Astrocyte of the cerebellum (primary cell): Measurements from ENCODE around the gene SULF2.

Source experiments
- DNase-seq: peaks from one replicate; pipeline ENCODE4 v3.0.0-alpha.2; 2011; ENCODE audit warnings: low read depth
- H3K4me3 ChIP-seq: 2 replicates; pipeline ENCODE4 v1.5.1; 2011; ENCODE audit warnings: mild to moderate bottlenecking, low read depth, low read length, moderate library complexity
- in situ Hi-C: cut with HindIII; loops from 2 replicates; pipeline ENCODE4 v1.10.0; 2017; ENCODE audit warnings: low sequenced_read_pairs
- TF ChIP-seq, protein P1 (sequence below): IDR thresholded peaks from 2 replicates; pipeline ENCODE4 v1.5.1; 2012; ENCODE audit warnings: low read length, low read depth, moderate library complexity, mild to moderate bottlenecking; ENCODE audit errors: missing control alignments

SULF2 gene

DNA sequence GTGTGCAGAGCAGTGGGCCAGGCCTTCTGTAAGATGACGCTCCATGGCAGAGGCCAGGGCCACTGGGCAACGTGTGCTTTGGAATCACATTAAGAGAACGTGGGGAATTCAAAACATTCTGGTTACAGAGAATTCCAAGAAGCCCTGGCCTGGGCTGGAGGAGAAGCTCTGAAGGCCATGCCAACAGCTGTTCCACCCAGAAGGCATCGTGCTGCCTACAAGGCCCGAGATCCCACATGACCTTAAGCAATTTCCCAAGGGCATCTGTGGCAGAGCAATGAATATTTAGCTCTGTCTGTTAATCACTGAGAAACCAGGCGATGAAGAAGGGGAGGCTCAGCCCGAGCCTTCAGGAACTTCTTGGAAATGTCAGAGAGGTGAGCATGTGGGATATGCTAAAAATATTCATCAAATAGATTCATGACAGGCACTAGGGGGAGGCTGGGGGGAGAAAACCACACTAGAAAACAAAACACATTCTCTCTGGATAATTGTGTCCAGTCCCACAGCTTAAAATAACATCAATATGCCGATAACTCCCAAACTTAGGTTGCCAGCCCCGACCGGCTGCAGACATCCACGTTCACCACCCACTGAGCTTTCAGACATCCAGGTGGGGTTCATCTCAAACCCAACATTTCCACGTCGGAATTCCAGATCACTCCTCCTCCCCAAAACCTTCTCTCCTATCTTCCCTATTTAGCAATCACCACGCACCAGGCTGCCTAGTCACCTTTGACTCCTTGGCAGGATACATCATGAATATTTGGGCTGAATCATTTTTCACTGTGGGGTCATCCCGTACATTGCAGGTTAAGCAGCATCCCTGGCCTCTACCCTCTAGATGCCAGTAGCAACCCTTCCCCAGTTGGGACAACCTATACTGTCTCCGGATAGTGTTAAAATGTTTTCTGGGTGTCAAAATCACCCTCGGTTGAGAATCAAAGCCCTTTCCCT lies 6.6 kb downstream of the SULF2 start:
- TF ChIP-seq, protein P1, sequence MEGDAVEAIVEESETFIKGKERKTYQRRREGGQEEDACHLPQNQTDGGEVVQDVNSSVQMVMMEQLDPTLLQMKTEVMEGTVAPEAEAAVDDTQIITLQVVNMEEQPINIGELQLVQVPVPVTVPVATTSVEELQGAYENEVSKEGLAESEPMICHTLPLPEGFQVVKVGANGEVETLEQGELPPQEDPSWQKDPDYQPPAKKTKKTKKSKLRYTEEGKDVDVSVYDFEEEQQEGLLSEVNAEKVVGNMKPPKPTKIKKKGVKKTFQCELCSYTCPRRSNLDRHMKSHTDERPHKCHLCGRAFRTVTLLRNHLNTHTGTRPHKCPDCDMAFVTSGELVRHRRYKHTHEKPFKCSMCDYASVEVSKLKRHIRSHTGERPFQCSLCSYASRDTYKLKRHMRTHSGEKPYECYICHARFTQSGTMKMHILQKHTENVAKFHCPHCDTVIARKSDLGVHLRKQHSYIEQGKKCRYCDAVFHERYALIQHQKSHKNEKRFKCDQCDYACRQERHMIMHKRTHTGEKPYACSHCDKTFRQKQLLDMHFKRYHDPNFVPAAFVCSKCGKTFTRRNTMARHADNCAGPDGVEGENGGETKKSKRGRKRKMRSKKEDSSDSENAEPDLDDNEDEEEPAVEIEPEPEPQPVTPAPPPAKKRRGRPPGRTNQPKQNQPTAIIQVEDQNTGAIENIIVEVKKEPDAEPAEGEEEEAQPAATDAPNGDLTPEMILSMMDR, result no peak
- in situ Hi-C loops, result loop anchor here (10.0 kb wide), 1 partner anchor 104 kb away; no protein-coding TSS in a partner anchor
- no peak for DNase-seq
- no peak overlapping the region for H3K4me3 ChIP-seq

DNA sequence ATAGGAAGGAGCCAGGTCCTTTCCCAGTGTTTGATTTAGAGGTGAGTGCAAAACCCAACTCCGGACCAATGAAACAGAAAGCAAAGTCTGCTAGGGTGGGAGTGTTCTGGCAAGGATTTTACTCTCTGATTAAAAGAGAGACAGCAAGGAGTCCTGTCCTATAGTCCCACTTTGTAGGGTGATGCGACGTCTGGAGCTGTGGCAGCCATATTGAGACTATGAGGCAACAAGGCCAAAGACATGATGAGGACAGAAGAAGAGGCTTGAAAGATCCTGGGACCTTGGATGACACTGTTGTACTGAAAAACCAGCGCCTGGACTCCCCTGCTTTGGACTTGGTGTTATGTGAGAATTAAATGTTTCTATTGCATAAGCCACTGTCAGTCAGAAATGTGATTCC lies 8.1 kb downstream of the SULF2 start:
- DNase-seq, result no peak
- no peak overlapping the region for H3K4me3 ChIP-seq
- TF ChIP-seq, protein P1, result no peak
- in situ Hi-C loops, result loop anchor here (10.0 kb wide), 1 partner anchor 102 kb away; no protein-coding TSS in a partner anchor

DNA sequence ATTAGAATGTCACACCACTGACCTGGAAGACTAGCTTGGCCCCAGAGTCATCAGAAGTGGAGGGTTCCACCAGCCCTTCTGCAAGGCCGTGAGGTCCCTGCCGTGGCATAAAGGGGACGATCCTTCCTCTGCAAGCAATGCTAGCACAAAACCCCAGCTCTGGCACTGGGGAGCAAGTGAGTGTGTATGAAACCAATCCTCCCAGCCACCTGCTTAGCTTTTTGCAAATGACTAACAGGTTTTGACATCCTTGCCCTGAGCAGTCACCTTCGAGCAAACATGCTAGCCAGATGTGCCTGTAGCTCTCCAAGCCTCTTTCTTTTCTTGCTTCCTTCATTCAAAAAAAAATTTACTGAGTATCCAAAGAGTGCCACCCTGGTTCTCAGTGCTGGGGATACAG lies 8.6 kb downstream of the SULF2 start:
- no peak overlapping the region for H3K4me3 ChIP-seq
- in situ Hi-C loops, result loop anchor here (10.0 kb wide), 1 partner anchor 102 kb away; no protein-coding TSS in a partner anchor
- TF ChIP-seq, protein P1, result no peak
- DNase-seq, result no peak

DNA sequence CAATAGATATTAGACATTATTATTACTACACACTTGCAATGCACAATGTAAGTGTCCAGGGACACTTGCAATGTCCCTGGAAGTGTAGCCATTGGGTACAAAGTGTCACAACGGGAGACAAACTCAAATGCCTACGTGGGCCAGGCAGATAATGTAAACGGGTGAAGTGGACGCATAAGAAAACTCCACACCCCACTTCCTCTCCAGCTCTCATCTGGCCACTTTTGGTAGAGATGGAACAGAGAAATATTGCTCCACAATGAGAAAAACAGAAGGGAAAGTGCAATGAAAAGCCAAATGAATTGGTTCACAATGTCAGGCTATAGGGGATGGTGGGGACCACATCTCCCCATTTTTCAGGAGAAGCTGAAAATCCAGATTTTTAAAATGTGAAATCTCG lies 9.4 kb downstream of the SULF2 start:
- H3K4me3 ChIP-seq, result no peak overlapping the region
- no peak for DNase-seq
- TF ChIP-seq, protein P1, result no peak
- in situ Hi-C loops, result loop anchor here (10.0 kb wide), 1 partner anchor 101 kb away; no protein-coding TSS in a partner anchor

DNA sequence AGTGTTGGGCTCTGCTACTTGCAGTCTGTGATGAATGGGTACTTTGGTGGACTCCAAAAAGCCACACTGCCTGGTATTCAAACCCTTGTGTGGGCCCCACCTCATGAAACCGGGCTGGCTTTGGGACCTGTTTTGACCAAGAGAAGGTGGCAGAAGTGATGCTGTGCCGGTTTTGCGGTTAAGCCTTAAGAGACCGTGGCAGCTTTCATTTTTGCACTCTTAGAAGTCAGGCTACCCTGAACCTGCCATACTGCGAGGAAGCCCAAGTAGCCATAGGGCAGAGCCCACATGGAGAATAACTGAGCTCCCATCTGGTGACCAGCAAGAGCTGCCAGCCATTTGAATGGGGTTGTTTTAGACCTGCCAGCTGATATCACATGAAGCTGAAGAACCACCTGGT lies 10.2 kb downstream of the SULF2 start:
- TF ChIP-seq, protein P1, result no peak
- in situ Hi-C loops, result loop anchor here (10.0 kb wide), 1 partner anchor 100 kb away; no protein-coding TSS in a partner anchor
- DNase-seq, result no peak
- H3K4me3 ChIP-seq, result no peak overlapping the region

- TF ChIP-seq, protein P1, result no peak
- in situ Hi-C loops, result loop anchor here (10.0 kb wide), 1 partner anchor 99 kb away; no protein-coding TSS in a partner anchor
- H3K4me3 ChIP-seq, result no peak overlapping the region
- DNase-seq, result no peak
Observed at GRCh38 chr20:47774131-47774777, 11.0 kb downstream of the SULF2 start.
